IPS-18c (cell line): ENCODE measurements around the gene NUP93.
A peak's percentile ranks its signal among the peaks of the same experiment; 100 is the strongest.
"Not testable (repeated sequence)": the region's sequence is repeated elsewhere in the genome, so short reads cannot be mapped to it uniquely, and the experiment has no call there.

Experiments used
- H3K4me3 ChIP-seq: 2 replicates; pipeline ENCODE4 v1.7.0; 2013; ENCODE audit warnings: low read depth, mild to moderate bottlenecking, low read length, moderate library complexity; ENCODE audit not compliant: insufficient read depth
- H3K9me3 ChIP-seq: one replicate; pipeline ENCODE4 v1.6.1; 2013; ENCODE audit warnings: mild to moderate bottlenecking, low read length, moderate library complexity; ENCODE audit not compliant: control insufficient read depth, insufficient read depth

Gene NUP93

DNA sequence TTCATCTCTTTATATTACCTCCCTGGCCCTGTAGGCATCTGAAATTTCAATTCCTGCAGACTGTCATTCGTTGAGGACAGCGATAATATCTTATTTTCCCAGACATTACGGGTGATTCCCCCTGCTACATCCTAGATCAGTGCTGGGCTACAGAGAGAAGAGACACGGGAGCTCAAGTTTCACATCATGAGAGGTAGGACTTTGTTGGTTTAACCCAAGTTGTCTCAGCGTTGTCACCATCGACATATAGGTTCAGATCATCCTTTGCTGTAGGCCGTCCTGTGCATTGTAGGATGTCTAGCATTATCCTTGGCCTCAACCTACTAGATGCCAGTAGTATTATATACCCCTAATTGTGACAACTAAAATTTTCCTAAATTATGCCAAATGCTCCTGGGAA is 28.4 kb upstream of the NUP93 start:
- Histone ChIP-seq H3K4me3 (no peak overlapping the region), H3K9me3 (no peaks in the 10 kb centered on the region)

- Histone ChIP-seq H3K9me3 (no peaks in the 10 kb centered on the region), H3K4me3 (no peak overlapping the region)
Measured at GRCh38 chr16:56702836-56703235, 27.1 kb upstream of the NUP93 start.

DNA sequence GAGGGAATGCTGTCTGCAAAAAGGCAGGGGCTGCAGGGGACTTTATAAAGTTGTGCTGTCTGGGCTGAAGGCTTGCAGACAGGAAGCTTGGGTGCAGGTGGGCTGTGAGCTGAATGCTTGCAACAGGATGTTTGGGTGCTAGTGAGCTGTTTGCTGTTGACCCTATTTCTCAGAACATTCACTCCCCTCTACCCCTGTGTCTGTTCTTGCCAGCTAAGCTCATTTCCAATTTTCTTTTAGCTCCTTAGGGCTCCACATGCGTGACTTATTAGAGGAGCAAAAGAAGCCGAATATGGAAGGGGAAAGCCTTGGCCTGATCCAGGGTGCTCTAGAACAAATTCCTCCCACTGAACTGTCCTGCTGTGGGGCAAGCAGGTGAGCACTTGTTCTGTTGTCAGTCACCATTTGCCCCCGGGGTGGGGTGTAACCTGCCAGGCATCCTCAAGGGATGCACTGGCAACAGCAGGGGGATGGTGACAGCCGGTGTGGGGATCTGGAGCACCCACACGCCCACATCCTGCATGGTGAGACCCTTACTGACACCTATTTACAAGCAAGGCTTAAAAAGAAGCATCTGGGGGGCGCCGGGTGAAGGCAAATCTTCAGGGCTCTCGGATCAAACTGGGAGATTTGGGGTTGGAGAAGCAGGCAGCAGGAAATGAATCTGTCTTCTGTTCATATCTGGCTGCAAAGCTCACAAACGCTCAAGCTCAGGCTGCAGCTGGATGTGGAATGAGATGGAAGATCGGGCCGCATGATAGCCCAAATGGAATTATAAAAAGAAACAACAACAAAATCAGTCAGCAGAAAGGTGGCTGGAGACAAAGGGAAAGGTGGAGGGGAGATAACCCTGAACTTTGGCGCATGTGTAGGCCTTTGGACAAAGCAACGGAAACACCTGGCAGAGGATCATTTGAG is 21.1 kb upstream of the NUP93 start:
- no peak overlapping the region for H3K4me3 ChIP-seq
- no peaks in the 10 kb centered on the region for H3K9me3 ChIP-seq

- Histone ChIP-seq H3K4me3 (no peak overlapping the region), H3K9me3 (no peaks in the 10 kb centered on the region)
Measured at GRCh38 chr16:56709443-56710040, 20.4 kb upstream of the NUP93 start.

DNA sequence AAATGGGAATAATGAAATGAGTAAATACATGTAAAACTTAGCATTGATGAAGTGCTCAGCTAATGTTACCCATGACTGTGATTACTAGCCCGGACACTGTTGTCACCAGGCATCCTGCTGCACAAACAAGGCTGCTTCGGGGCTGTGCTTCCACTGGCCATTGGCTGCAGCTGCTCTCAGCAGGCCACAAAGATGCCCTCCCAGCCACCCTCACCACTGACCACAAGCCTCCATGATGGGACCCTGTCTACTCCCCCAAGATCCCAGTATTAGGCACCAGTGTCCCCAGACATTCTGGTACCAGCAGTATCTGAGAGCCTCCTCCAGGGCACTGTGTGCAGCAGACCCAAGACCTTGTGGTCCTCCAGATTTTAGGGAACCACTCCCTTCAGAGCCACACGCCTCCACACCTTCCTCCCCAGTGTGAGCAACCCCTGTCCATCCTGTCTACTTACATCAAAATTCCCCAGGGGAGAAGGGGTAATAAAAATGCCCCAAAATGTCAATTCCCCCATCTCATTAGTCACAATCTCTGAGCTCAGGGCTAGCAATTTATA is 19.7 kb upstream of the NUP93 start:
- Histone ChIP-seq H3K9me3 (no peaks in the 10 kb centered on the region), H3K4me3 (no peak overlapping the region)

GRCh38 chr16:56711862-56712261 is 18.1 kb upstream of the NUP93 start:
- H3K9me3 ChIP-seq, result no peaks in the 10 kb centered on the region
- no peak overlapping the region for H3K4me3 ChIP-seq

- no peaks in the 10 kb centered on the region for H3K9me3 ChIP-seq
- H3K4me3 ChIP-seq, result no peak overlapping the region
Measured at GRCh38 chr16:56713794-56714193, 16.1 kb upstream of the NUP93 start.

GRCh38 chr16:56715126-56715525 is 14.8 kb upstream of the NUP93 start:
- H3K9me3 ChIP-seq, result no peaks in the 10 kb centered on the region
- no peak overlapping the region for H3K4me3 ChIP-seq

GRCh38 chr16:56716761-56717160 is 13.2 kb upstream of the NUP93 start:
- H3K4me3 ChIP-seq, result no peak overlapping the region
- no peaks in the 10 kb centered on the region for H3K9me3 ChIP-seq

GRCh38 chr16:56717532-56717931 is 12.4 kb upstream of the NUP93 start:
- H3K9me3 ChIP-seq, H3K4me3 ChIP-seq: not testable (repeated sequence)

DNA sequence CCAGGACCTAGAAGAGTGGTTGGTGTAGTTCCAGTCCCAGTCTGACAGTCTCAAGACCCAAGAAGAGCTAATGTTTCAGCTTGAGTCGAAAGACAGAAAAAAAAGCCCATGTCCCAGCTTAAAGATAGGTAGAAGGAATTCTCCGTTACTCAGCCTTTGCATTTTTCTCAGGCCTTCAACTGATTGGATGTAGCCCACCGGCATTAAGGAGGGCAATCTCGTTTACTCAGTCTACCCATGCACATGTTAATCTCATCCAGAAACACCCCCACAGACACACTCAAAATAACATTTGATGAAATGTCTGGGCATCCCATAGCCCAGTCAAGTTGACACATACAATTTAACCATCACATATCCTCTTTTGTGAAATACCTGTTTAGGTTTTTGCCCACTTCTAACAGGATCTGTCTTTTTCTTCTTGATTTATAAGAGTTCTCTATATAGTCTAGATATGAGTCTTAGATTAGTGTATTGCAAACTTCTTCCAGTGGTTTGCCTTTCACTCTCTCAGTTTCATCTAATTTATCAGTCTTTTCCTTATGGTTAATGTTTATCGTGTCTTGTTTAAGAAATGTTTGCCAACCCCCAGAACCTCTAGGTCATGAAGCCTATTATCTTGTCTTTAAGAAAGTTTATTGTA is 7.6 kb upstream of the NUP93 start:
- Histone ChIP-seq H3K9me3 (no peaks in the 10 kb centered on the region), H3K4me3 (no peak overlapping the region)

DNA sequence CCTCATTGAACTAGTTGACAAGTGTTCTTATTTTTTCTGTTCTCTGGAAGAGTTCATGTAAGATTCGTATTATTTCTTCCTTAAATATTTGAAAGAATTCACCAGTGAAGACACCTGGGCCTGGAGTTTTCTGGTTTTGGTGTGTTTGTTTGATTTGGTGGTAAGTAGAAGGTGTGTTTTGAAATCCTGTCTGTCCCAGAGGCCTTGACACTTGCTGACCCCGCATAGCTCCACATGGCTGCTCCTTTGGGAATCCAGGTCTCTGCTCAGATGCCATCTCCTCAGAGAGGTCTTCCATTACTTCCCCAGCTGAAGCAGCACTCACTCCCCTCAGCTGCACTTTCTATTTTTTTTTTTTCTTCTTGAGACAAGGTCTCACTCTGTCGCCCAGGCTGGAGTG is 5.7 kb upstream of the NUP93 start:
- no peak overlapping the region for H3K4me3 ChIP-seq
- H3K9me3 ChIP-seq, result no peaks in the 10 kb centered on the region

- no peaks in the 10 kb centered on the region for H3K9me3 ChIP-seq
- no peak overlapping the region for H3K4me3 ChIP-seq
Measured at GRCh38 chr16:56726283-56726682, 3.6 kb upstream of the NUP93 start.

DNA sequence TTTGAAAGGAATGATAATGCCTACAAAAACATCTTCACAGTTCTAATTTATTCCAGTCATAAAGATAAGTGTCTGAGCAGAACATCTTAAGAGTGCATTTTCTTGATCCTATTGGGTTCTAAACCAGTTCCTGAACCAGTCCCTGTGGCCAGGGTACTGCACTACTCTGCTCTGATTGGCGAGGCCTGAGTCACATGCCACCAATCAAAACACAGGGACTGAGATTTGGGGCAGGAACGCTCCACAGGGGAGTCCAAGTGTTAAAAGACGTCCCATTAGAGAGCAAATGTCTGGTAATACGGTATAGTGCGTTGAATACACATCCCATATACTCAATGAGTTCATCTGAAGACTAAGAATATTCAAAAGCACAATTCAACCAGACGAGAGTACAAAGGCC is 3.0 kb upstream of the NUP93 start:
- no peak overlapping the region for H3K4me3 ChIP-seq
- no peaks in the 10 kb centered on the region for H3K9me3 ChIP-seq

- H3K4me3 ChIP-seq, result no peak overlapping the region
- H3K9me3 ChIP-seq, result peaks cover 2% of the 10 kb centered on the region
Measured at GRCh38 chr16:56728027-56728426, 1.9 kb upstream of the NUP93 start.

GRCh38 chr16:56728980-56729734 is 772 bp upstream of the NUP93 start:
- H3K4me3 ChIP-seq, result peak overlapping the region; percentile 94
- H3K9me3 ChIP-seq, result peaks cover 2% of the 10 kb centered on the region

- Histone ChIP-seq H3K4me3 (no peak overlapping the region), H3K9me3 (peaks cover 2% of the 10 kb centered on the region)
Measured at GRCh38 chr16:56732366-56732765, 2.4 kb downstream of the NUP93 start.
